IPS-NIHi11 (cell line): Measurements from ENCODE around the gene C10orf67.
"Not testable (repeated sequence)": the region's sequence is repeated elsewhere in the genome, so short reads cannot be mapped to it uniquely, and the experiment has no call there.

Experiments
- DNase-seq: peaks from one replicate; pipeline ENCODE4 v3.0.0; 2012; ENCODE audit warnings: mixed read lengths, low spot score

The C10orf67 gene

GRCh38 chr10:23362069-23362830 is 17.7 kb upstream of the C10orf67 start:
- no peak for DNase-seq

- no peak for DNase-seq
Measured at GRCh38 chr10:23361665-23362064, 17.1 kb upstream of the C10orf67 start.

- no peak for DNase-seq
Measured at GRCh38 chr10:23359692-23360380, 15.2 kb upstream of the C10orf67 start.

GRCh38 chr10:23358357-23358756 is 13.8 kb upstream of the C10orf67 start:
- peak; percentile 30 for DNase-seq

- no peak for DNase-seq
Measured at GRCh38 chr10:23354630-23355279, 10.2 kb upstream of the C10orf67 start.

- no peak for DNase-seq
Measured at GRCh38 chr10:23351926-23352519, 7.4 kb upstream of the C10orf67 start.

GRCh38 chr10:23350706-23351105 is 6.1 kb upstream of the C10orf67 start:
- DNase-seq = not testable (repeated sequence)

- no peak for DNase-seq
Measured at GRCh38 chr10:23345861-23346260, 1.3 kb upstream of the C10orf67 start.

- peak; percentile 83 for DNase-seq
Measured at GRCh38 chr10:23343591-23344240, 881 bp downstream of the C10orf67 start.

GRCh38 chr10:23342213-23342884 is 2.2 kb downstream of the C10orf67 start:
- no peak for DNase-seq

GRCh38 chr10:23341004-23341403 is 3.6 kb downstream of the C10orf67 start:
- no peak for DNase-seq

- no peak for DNase-seq
Measured at GRCh38 chr10:23340354-23340753, 4.2 kb downstream of the C10orf67 start.

- DNase-seq = no peak
Measured at GRCh38 chr10:23338886-23339285, 5.7 kb downstream of the C10orf67 start.

GRCh38 chr10:23338155-23338828 is 6.3 kb downstream of the C10orf67 start:
- peak; percentile 15 for DNase-seq

GRCh38 chr10:23337616-23338015 is 7.0 kb downstream of the C10orf67 start:
- no peak for DNase-seq

GRCh38 chr10:23331567-23332301 is 12.9 kb downstream of the C10orf67 start:
- no peak for DNase-seq

- DNase-seq = no peak
Measured at GRCh38 chr10:23330948-23331347, 13.6 kb downstream of the C10orf67 start.

GRCh38 chr10:23326544-23327307 is 17.9 kb downstream of the C10orf67 start:
- DNase-seq = no peak

- DNase-seq = no peak
Measured at GRCh38 chr10:23325132-23325531, 19.5 kb downstream of the C10orf67 start.
